ENCODE data around the gene RENBP.

RENBP gene

GRCh38 chrX:153927922-153928760 is 16.3 kb downstream of the RENBP start (continued):
- TF ChIP-seq ZNF112 (tag by site-specific recombination; IDR thresholded peaks at IDR 0.05) (no peak), ZBTB7A (tag by site-specific recombination; IDR thresholded peaks at IDR 0.05; ENCODE audit: low read depth) (no peak), ZNF404 (tag by site-specific recombination; IDR thresholded peaks at IDR 0.05) (no peak), ZNF600 (tag by site-specific recombination; IDR thresholded peaks at IDR 0.05) (peak; percentile 98), ZNF214 (tag by site-specific recombination; IDR thresholded peaks at IDR 0.05; ENCODE audit: borderline replicate concordance) (no peak), KLF1 (tag by site-specific recombination; IDR thresholded peaks at IDR 0.05) (peak; percentile 95), ZNF37A (tag by site-specific recombination; IDR thresholded peaks at IDR 0.05) (no peak), ZNF366 (tag by site-specific recombination; conservative IDR thresholded peaks at IDR 0.05) (no peak), OVOL3 (tag by site-specific recombination; IDR thresholded peaks at IDR 0.05) (no peak), ZNF133 (tag by site-specific recombination; IDR thresholded peaks at IDR 0.05) (no peak), ZNF530 (tag by site-specific recombination; IDR thresholded peaks at IDR 0.05; ENCODE audit: low read depth) (no peak), MEIS1 (CRISPR knock-in tag; IDR thresholded peaks at IDR 0.05; ENCODE audit: borderline replicate concordance) (no peak), ZNF529 (tag by site-specific recombination; IDR thresholded peaks at IDR 0.05; ENCODE audit: insufficient replicate concordance) (no peak), ZNF571 (tag by site-specific recombination; IDR thresholded peaks at IDR 0.05) (no peak), KLF8 (tag by site-specific recombination; IDR thresholded peaks at IDR 0.05) (peak; percentile 98), GLI4 (tag by site-specific recombination; IDR thresholded peaks at IDR 0.05) (no peak; the same call in 1 of the 2 replicates), ZNF701 (tag by site-specific recombination; IDR thresholded peaks at IDR 0.05) (no peak), ZNF138 (tag by site-specific recombination; IDR thresholded peaks at IDR 0.05; ENCODE audit: borderline replicate concordance) (no peak), ZSCAN16 (tag by site-specific recombination; IDR thresholded peaks at IDR 0.05) (no peak), ZNF488 (tag by site-specific recombination; IDR thresholded peaks at IDR 0.05) (no peak)
- TF ChIP-seq, protein P1, sequence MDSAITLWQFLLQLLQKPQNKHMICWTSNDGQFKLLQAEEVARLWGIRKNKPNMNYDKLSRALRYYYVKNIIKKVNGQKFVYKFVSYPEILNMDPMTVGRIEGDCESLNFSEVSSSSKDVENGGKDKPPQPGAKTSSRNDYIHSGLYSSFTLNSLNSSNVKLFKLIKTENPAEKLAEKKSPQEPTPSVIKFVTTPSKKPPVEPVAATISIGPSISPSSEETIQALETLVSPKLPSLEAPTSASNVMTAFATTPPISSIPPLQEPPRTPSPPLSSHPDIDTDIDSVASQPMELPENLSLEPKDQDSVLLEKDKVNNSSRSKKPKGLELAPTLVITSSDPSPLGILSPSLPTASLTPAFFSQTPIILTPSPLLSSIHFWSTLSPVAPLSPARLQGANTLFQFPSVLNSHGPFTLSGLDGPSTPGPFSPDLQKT (IDR thresholded peaks at IDR 0.05; ENCODE audit: borderline replicate concordance, low read depth, low read length), result peak; percentile 86
- TF ChIP-seq, protein P2, sequence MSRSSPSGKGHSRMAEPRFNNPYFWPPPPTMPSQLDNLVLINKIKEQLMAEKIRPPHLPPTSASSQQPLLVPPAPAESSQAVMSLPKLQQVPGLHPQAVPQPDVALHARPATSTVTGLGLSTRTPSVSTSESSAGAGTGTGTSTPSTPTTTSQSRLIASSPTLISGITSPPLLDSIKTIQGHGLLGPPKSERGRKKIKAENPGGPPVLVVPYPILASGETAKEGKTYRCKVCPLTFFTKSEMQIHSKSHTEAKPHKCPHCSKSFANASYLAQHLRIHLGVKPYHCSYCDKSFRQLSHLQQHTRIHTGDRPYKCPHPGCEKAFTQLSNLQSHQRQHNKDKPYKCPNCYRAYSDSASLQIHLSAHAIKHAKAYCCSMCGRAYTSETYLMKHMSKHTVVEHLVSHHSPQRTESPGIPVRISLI (tag by site-specific recombination; IDR thresholded peaks at IDR 0.05), result no peak
- TF ChIP-seq, protein P3, sequence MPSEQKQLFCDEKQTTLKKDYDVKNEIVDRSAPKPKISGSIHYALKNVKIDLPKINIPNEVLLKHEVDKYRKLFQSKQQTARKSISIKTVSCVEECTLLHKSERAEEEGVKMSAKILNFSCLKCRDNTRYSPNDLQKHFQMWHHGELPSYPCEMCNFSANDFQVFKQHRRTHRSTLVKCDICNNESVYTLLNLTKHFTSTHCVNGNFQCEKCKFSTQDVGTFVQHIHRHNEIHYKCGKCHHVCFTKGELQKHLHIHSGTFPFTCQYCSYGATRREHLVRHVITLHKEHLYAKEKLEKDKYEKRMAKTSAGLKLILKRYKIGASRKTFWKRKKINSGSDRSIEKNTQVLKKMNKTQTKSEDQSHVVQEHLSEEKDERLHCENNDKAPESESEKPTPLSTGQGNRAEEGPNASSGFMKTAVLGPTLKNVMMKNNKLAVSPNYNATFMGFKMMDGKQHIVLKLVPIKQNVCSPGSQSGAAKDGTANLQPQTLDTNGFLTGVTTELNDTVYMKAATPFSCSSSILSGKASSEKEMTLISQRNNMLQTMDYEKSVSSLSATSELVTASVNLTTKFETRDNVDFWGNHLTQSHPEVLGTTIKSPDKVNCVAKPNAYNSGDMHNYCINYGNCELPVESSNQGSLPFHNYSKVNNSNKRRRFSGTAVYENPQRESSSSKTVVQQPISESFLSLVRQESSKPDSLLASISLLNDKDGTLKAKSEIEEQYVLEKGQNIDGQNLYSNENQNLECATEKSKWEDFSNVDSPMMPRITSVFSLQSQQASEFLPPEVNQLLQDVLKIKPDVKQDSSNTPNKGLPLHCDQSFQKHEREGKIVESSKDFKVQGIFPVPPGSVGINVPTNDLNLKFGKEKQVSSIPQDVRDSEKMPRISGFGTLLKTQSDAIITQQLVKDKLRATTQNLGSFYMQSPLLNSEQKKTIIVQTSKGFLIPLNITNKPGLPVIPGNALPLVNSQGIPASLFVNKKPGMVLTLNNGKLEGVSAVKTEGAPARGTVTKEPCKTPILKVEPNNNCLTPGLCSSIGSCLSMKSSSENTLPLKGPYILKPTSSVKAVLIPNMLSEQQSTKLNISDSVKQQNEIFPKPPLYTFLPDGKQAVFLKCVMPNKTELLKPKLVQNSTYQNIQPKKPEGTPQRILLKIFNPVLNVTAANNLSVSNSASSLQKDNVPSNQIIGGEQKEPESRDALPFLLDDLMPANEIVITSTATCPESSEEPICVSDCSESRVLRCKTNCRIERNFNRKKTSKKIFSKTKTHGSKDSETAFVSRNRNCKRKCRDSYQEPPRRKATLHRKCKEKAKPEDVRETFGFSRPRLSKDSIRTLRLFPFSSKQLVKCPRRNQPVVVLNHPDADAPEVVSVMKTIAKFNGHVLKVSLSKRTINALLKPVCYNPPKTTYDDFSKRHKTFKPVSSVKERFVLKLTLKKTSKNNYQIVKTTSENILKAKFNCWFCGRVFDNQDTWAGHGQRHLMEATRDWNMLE (tag by site-specific recombination; conservative IDR thresholded peaks at IDR 0.05; ENCODE audit: low read depth), result peak; percentile 10; the same call in 1 of the 2 replicates
